Effector memory CD4-positive, alpha-beta T cell (primary cell): ENCODE results near the gene ZCCHC9.

Experiments used
- DNase-seq, 3 donors: peaks; one replicate each; pipeline ENCODE4 v3.0.0-alpha.2; 2020
- H3K27ac ChIP-seq: 2 replicates; pipeline ENCODE4 v1.7.0; 2013; ENCODE audit warnings: mild to moderate bottlenecking, low read length, moderate library complexity; ENCODE audit not compliant: insufficient read depth, poor library complexity, severe bottlenecking
- H3K27me3 ChIP-seq: replicated peaks from 2 replicates; pipeline ENCODE4 v1.7.0; 2013; ENCODE audit warnings: mild to moderate bottlenecking, low read length; ENCODE audit not compliant: insufficient read depth, control insufficient read depth, poor library complexity, severe bottlenecking
- H3K36me3 ChIP-seq: 2 replicates; pipeline ENCODE4 v1.7.0; 2013; ENCODE audit warnings: mild to moderate bottlenecking, low read length, moderate library complexity; ENCODE audit not compliant: control insufficient read depth, insufficient read depth
- H3K4me1 ChIP-seq: 2 replicates; pipeline ENCODE4 v1.7.0; 2013; ENCODE audit warnings: low read length, mild to moderate bottlenecking; ENCODE audit not compliant: control insufficient read depth, insufficient read depth, poor library complexity, severe bottlenecking
- H3K4me3 ChIP-seq: 2 replicates; pipeline ENCODE4 v1.7.0; 2013; ENCODE audit warnings: low read length, low read depth, mild to moderate bottlenecking; ENCODE audit not compliant: insufficient read depth, poor library complexity, severe bottlenecking
- H3K9me3 ChIP-seq: 2 replicates; pipeline ENCODE4 v1.7.0; 2013; ENCODE audit warnings: mild to moderate bottlenecking, low read length, moderate library complexity; ENCODE audit not compliant: control insufficient read depth

Gene ZCCHC9

DNA sequence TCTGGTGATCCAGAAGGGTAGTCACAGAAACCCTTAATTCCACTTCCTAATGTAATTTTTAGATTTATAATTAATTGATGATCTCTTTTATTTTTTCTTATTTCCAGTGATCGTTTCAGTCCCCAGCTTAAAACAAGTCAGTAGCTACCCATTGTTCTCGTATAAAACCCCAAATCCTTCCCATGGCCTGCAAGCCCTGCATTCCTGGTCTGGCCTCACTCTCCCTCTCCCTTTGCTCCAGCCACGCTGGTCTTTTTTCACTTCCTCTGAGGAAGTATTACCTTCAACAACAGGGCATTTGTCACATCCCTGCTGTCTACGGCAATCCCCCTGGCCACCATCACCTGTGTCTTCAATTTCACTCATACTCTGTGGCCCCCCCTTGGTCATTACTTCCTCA is 47.8 kb downstream of the ZCCHC9 start:
- Histone ChIP-seq H3K27me3 (no peaks in the 10 kb centered on the region), H3K9me3 (no peaks in the 10 kb centered on the region), H3K4me3 (no peak overlapping the region), H3K36me3 (no peaks in the 10 kb centered on the region), H3K4me1 (no peaks in the 10 kb centered on the region), H3K27ac (no peak overlapping the region)
- DNase-seq = no peak

DNA sequence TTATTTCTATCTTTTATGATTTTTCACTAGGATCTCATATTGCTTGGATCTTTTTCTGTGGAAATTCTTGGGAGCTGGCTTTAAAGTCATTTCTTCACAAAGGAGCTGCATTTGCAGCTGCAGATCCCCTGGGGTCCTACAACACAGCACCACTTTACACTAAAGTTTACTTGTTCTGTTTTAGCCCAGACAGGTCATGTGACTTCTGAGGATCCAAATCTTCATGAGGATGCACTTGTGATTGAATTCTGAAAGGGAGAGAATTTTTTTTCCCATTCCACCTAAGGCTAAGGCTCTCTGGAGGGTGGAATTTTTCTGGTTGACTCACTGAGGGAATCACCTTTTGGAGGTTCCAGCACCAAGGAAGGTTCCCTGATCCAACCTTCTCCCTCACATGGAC is 49.1 kb downstream of the ZCCHC9 start:
- H3K27me3 ChIP-seq = no peaks in the 10 kb centered on the region

GRCh38 chr5:81353189-81353588 is 51.8 kb downstream of the ZCCHC9 start:
- no peaks in the 10 kb centered on the region for H3K9me3 ChIP-seq
- no peak for DNase-seq

More for the DNA sequence above, 49.1 kb downstream of the ZCCHC9 start:
- Histone ChIP-seq H3K9me3 (no peaks in the 10 kb centered on the region), H3K27ac (no peak overlapping the region), H3K4me3 (no peak overlapping the region), H3K4me1 (no peaks in the 10 kb centered on the region), H3K36me3 (no peaks in the 10 kb centered on the region)
- DNase-seq = no peak

DNA sequence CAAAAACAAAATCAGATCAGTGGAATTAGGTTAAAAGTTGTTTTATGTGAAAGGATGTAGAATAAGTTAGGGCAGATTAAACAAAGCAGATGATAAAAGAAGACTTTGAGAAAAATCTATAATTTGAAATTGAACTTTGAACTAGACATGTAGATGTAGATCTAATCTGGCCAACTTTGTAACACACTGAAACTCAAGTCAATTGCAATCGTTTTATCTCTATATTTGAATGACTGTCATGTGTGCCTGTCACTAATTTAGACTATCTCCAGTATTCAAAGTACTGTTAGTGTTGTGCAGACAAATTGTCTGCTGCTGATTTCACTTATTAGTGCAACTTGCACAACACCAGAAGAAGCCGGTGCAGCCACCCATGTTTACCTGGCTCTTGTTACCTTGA is 52.7 kb downstream of the ZCCHC9 start:
- Histone ChIP-seq H3K36me3 (no peaks in the 10 kb centered on the region), H3K9me3 (no peaks in the 10 kb centered on the region), H3K27ac (no peak overlapping the region), H3K4me1 (no peaks in the 10 kb centered on the region), H3K4me3 (no peak overlapping the region), H3K27me3 (no peaks in the 10 kb centered on the region)
- no peak for DNase-seq

More at GRCh38 chr5:81353189-81353588, 51.8 kb downstream of the ZCCHC9 start:
- no peak overlapping the region for H3K4me3 ChIP-seq
- H3K4me1 ChIP-seq = no peaks in the 10 kb centered on the region
- H3K27ac ChIP-seq = no peak overlapping the region
- H3K27me3 ChIP-seq = no peaks in the 10 kb centered on the region
- no peaks in the 10 kb centered on the region for H3K36me3 ChIP-seq

DNA sequence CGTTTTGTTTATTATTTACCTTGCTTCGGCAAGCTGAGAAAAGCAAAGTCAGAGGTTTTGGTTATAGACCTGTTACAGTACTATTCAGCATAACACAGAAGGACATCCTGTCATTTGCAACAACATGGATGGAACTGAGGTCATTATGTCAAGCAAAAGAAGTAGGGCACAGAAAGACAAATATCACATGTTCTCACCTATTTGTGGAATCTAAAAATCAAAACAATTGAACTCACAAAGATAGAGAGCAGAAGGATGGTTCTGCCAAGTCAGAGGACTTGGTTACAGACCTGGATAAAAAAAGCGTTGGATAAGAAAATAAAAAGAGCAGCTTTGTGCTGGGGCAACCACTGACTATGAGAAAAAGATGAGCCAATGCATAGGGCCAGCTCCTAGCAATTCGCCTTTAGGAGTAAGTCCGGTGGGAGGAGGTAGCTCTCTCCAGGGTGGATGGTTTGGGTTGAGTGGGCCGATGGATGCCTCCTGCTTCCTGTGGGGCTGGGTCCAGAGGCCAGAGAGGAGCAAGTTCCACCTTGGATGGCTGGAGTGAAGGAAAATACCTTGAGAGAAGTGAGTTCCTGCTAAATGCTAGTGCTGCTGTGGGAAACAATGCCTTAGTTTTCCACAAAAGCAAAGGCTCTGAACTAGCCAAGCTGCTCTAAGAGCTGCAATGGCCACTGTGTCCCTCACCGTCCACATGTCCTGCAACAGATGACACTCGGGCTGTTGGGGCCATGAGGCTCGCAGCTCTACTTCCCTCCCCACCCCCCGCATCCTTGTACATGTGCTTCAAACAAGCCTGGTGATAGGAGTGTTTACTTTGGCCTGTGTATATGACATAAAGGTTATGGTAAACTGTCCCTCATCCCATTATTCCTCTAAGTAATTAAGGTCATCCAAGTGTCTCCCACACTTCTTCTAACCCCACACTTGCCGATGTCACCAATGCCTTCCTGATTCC is 54.2 kb downstream of the ZCCHC9 start:
- H3K27ac ChIP-seq = no peak overlapping the region
- H3K36me3 ChIP-seq = no peaks in the 10 kb centered on the region
- DNase-seq = no peak
- no peaks in the 10 kb centered on the region for H3K9me3 ChIP-seq
- no peaks in the 10 kb centered on the region for H3K4me1 ChIP-seq
- H3K27me3 ChIP-seq = no peaks in the 10 kb centered on the region
- no peak overlapping the region for H3K4me3 ChIP-seq

GRCh38 chr5:81359108-81359507 is 57.7 kb downstream of the ZCCHC9 start:
- Histone ChIP-seq H3K27me3 (no peaks in the 10 kb centered on the region), H3K4me1 (no peaks in the 10 kb centered on the region), H3K36me3 (no peaks in the 10 kb centered on the region), H3K9me3 (no peaks in the 10 kb centered on the region), H3K4me3 (no peak overlapping the region), H3K27ac (no peak overlapping the region)
- DNase-seq = no peak

DNA sequence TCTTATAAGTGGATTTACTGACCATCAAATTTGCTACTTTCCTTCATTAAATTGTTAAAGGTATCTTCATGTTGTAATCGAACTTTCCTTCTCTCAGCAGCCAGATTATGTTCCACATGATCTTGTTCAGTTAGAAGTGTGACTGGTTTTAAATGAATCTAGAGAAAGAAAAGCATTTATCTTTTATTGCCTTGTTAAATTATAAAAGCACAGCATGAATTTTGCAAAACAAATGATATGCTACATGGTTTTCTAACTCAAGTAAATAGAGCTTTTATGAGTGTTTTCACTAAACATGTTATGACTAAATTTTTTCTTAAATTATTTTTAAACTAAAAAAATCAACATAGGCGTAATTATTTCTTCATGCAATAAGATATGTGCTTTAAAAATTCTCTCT is 58.5 kb downstream of the ZCCHC9 start:
- no peaks in the 10 kb centered on the region for H3K27me3 ChIP-seq
- no peak overlapping the region for H3K27ac ChIP-seq
- no peaks in the 10 kb centered on the region for H3K36me3 ChIP-seq
- no peak for DNase-seq
- H3K9me3 ChIP-seq = no peaks in the 10 kb centered on the region
- no peak overlapping the region for H3K4me3 ChIP-seq
- no peaks in the 10 kb centered on the region for H3K4me1 ChIP-seq

DNA sequence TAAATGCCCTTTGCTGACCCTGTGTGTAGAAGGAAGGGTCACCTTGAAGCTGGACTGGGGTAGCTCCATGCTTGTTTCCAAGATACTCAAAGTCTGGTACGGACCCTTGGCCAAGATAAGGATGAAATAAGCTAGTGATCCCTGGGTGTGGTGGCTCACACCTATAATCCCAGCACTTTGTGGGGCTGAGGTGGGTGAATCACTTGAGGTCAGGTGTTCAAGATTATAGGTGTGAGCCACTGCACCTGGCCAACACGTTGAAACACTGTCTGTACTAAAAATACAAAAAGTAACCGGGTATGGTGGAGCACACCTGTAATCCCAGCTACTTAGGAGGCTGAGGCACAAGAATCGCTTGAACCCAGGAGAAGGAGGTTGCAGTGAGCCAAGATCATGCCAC is 59.3 kb downstream of the ZCCHC9 start:
- H3K4me3 ChIP-seq = no peak overlapping the region
- no peak overlapping the region for H3K27ac ChIP-seq
- no peak for DNase-seq
- no peaks in the 10 kb centered on the region for H3K27me3 ChIP-seq
- no peaks in the 10 kb centered on the region for H3K36me3 ChIP-seq
- no peaks in the 10 kb centered on the region for H3K9me3 ChIP-seq
- H3K4me1 ChIP-seq = no peaks in the 10 kb centered on the region

- H3K4me3 ChIP-seq = no peak overlapping the region
- H3K27me3 ChIP-seq = no peaks in the 10 kb centered on the region
- H3K36me3 ChIP-seq = no peaks in the 10 kb centered on the region
- no peak overlapping the region for H3K27ac ChIP-seq
- H3K4me1 ChIP-seq = no peaks in the 10 kb centered on the region
- H3K9me3 ChIP-seq = no peaks in the 10 kb centered on the region
- DNase-seq = no peak
Observed at GRCh38 chr5:81361600-81361999, 60.2 kb downstream of the ZCCHC9 start.
